OCI-LY7 (cell line): ENCODE results near the gene RNF166. TPM values are rescaled to one million over a fixed set of nuclear protein-coding genes. Genes with fewer than 3 reads are reported as not detected.
"Not testable (repeated sequence)": the region's sequence is repeated elsewhere in the genome, so short reads cannot be mapped to it uniquely, and the experiment has no call there.

Experiments used
- BruUV-seq: library from RNA; stranded (reverse); fragments of 400-500 nt; replicated peaks from 2 replicates; lab custom pipeline; 2021; lab: Mats Ljungman, UMichigan
- CTCF ChIA-PET: fragments of 300-600 bp; sonication (Branson Sonifier 250); formaldehyde crosslinking; loops from one replicate; lab custom pipeline; 2022; ENCODE audit warnings: antibody characterized with exemption; ENCODE audit not compliant: unreplicated experiment; lab: Charles Lee
- POLR2A ChIA-PET: fragments of 300-600 bp; sonication (Branson Sonifier 250); formaldehyde crosslinking; loops from one replicate; lab custom pipeline; 2022; ENCODE audit warnings: antibody characterized with exemption; lab: Charles Lee
- DNase-seq: peaks from one replicate; pipeline ENCODE4 v3.0.0-alpha.2; 2015; ENCODE audit warnings: low spot score
- H2AFZ ChIP-seq: fragments of 200-600 bp; sonication (generic), shearing (Covaris generic); 2 replicates; pipeline ENCODE4 v1.6.1; 2014; ENCODE audit warnings: mild to moderate bottlenecking, antibody characterized with exemption, low read length, moderate library complexity
- H3K27ac ChIP-seq: fragments of 200-600 bp; sonication (generic); 2 replicates; pipeline ENCODE4 v1.5.1; 2014; ENCODE audit warnings: mixed run types, low read depth, mild to moderate bottlenecking, moderate library complexity, low read length, inconsistent platforms; ENCODE audit not compliant: poor library complexity, severe bottlenecking
- H3K36me3 ChIP-seq: fragments of 200-600 bp; sonication (generic); 2 replicates; pipeline ENCODE4 v1.6.1; 2014; ENCODE audit warnings: mild to moderate bottlenecking, antibody characterized with exemption, low read length, moderate library complexity, mixed read lengths; ENCODE audit not compliant: insufficient read depth
- H3K4me1 ChIP-seq: fragments of 200-600 bp; sonication (generic); 2 replicates; pipeline ENCODE4 v1.5.1; 2014; ENCODE audit warnings: mild to moderate bottlenecking, low read length; ENCODE audit not compliant: insufficient read depth, poor library complexity, severe bottlenecking
- H3K4me2 ChIP-seq: fragments of 200-600 bp; sonication (generic); 2 replicates; pipeline ENCODE4 v1.6.1; 2014; ENCODE audit warnings: mild to moderate bottlenecking, low read length
- H3K4me3 ChIP-seq: fragments of 200-600 bp; sonication (generic); 2 replicates; pipeline ENCODE4 v1.5.1; 2014; ENCODE audit warnings: mild to moderate bottlenecking, low read depth, low read length; ENCODE audit not compliant: poor library complexity, severe bottlenecking
- H3K79me2 ChIP-seq: fragments of 200-600 bp; sonication (generic); 2 replicates; pipeline ENCODE4 v1.6.1; 2016; ENCODE audit warnings: low read depth, mild to moderate bottlenecking, low read length, moderate library complexity, mixed read lengths; ENCODE audit not compliant: insufficient read depth
- H3K9me2 ChIP-seq: fragments of 200-600 bp; sonication (generic); 2 replicates; pipeline ENCODE4 v1.6.1; 2016; ENCODE audit warnings: mild to moderate bottlenecking, low read length, mixed read lengths; ENCODE audit not compliant: insufficient read depth
- H3K9me3 ChIP-seq: fragments of 200-600 bp; sonication (generic); 2 replicates; pipeline ENCODE4 v1.6.1; 2014; ENCODE audit warnings: mild to moderate bottlenecking, mixed run types, low read length, mixed read lengths
- H4K20me1 ChIP-seq: fragments of 200-600 bp; sonication (generic); 2 replicates; pipeline ENCODE4 v1.6.1; 2014; ENCODE audit warnings: mild to moderate bottlenecking, antibody characterized with exemption, low read length, moderate library complexity, mixed read lengths; ENCODE audit not compliant: insufficient read depth
- EZH2phosphoT487 ChIP-seq: fragments of 200-600 bp; sonication (generic); IDR thresholded peaks from 2 replicates; pipeline ENCODE4 v1.6.1; 2018; ENCODE audit warnings: low read depth, borderline replicate concordance, mild to moderate bottlenecking, mixed run types, antibody characterized with exemption, low read length, moderate library complexity, mixed read lengths
- intact Hi-C: fragments of 100-400 bp; cut with micrococcal nuclease; formaldehyde crosslinking; loops from one replicate; pipeline ENCODE4 v1.10.0; 2022; ENCODE audit not compliant: unreplicated experiment
- total RNA-seq, 2 experiments: library from RNA; depleted of rRNA in 1 of 2; stranded (reverse); fragments of >200 nt in 1 of 2; shearing (Covaris generic) in 1 of 2; gene quantifications; 2 replicates each; pipeline ENCODE4 v1.2.3, GENCODE V29; 2014 to 2022
- TF ChIP-seq, protein P1 (sequence below): fragments of 200-600 bp; sonication (generic); conservative IDR thresholded peaks from 2 replicates; pipeline ENCODE4 v1.5.1; 2014; ENCODE audit warnings: mild to moderate bottlenecking, antibody characterized with exemption, low read length, moderate library complexity, mixed read lengths

Gene RNF166
- total RNA-seq, 2 experiments from 2014 or later, result 52.4 to 56.2 TPM

DNA sequence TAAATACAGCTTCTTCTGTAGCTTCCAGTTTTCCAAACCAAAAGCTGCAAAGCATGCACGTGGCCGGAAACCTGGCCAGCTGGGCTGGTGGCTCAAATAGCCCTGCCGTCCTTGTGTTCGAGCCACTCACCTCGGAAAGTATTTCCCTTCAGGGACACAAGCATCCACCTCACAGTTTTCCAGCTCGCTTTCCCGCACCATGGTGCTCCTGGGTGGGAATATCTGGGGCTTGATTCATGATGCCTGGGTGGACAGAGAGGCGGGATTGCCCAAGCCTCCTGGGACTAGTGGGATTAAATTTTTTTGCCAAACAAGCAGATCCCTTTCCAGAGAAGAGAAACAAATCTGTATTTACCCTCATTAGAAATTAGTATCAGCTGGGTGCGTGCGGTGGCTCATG, 36.2 kb downstream of the RNF166 start:
- Histone ChIP-seq H3K36me3 (peaks cover 22% of the 10 kb centered on the region), H3K4me1 (peaks cover 11% of the 10 kb centered on the region), H4K20me1 (no peaks in the 10 kb centered on the region), H3K79me2 (no peaks in the 10 kb centered on the region; the same call in 1 of the 2 replicates), H3K4me2 (no peak overlapping the region), H3K9me2 (no peaks in the 10 kb centered on the region), H3K4me3 (no peak overlapping the region), H3K27ac (no peak overlapping the region), H2AFZ (no peak overlapping the region), H3K9me3 (no peaks in the 10 kb centered on the region)
- POLR2A ChIA-PET, result no interaction called here
- intact Hi-C loops, result loop anchor here (10.0 kb wide), 1 partner anchor 215 kb away; the partner anchor contains the start of gene ZFPM1
- no TSS peak for BruUV-seq
- no peak for DNase-seq
- TF ChIP-seq EZH2phosphoT487, result no peak
- TF ChIP-seq, protein P1, sequence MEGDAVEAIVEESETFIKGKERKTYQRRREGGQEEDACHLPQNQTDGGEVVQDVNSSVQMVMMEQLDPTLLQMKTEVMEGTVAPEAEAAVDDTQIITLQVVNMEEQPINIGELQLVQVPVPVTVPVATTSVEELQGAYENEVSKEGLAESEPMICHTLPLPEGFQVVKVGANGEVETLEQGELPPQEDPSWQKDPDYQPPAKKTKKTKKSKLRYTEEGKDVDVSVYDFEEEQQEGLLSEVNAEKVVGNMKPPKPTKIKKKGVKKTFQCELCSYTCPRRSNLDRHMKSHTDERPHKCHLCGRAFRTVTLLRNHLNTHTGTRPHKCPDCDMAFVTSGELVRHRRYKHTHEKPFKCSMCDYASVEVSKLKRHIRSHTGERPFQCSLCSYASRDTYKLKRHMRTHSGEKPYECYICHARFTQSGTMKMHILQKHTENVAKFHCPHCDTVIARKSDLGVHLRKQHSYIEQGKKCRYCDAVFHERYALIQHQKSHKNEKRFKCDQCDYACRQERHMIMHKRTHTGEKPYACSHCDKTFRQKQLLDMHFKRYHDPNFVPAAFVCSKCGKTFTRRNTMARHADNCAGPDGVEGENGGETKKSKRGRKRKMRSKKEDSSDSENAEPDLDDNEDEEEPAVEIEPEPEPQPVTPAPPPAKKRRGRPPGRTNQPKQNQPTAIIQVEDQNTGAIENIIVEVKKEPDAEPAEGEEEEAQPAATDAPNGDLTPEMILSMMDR, result no peak
- CTCF ChIA-PET, result no interaction called here

DNA sequence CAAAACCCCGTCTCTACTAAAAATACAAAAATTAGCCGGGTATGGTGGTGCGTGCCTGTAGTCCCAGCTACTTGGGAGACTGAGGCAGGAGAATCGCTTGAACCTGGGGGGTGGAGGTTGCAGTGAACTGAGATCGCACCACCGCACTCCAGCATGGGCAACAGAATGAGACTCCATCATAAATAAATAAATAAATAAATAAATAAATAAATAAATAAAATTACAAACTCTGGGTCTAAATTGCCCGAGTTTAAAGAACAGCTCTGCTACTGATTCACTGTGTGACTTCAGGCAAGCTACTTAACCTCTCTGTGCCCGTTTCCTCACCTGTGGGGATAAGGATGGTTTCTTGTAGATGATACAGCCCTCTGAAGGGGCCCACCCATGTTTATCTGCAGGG, 36.7 kb downstream of the RNF166 start:
- POLR2A ChIA-PET, H2AFZ ChIP-seq, H3K4me2 ChIP-seq, H3K27ac ChIP-seq, H4K20me1 ChIP-seq, H3K4me3 ChIP-seq, H3K9me2 ChIP-seq, BruUV-seq, H3K79me2 ChIP-seq, DNase-seq, H3K9me3 ChIP-seq, CTCF ChIA-PET: not testable (repeated sequence)
- H3K4me1 ChIP-seq, result peaks cover 15% of the 10 kb centered on the region
- intact Hi-C loops, result loop anchor here (10.0 kb wide), 1 partner anchor 215 kb away; the partner anchor contains the start of gene ZFPM1
- H3K36me3 ChIP-seq, result peaks cover 22% of the 10 kb centered on the region

DNA sequence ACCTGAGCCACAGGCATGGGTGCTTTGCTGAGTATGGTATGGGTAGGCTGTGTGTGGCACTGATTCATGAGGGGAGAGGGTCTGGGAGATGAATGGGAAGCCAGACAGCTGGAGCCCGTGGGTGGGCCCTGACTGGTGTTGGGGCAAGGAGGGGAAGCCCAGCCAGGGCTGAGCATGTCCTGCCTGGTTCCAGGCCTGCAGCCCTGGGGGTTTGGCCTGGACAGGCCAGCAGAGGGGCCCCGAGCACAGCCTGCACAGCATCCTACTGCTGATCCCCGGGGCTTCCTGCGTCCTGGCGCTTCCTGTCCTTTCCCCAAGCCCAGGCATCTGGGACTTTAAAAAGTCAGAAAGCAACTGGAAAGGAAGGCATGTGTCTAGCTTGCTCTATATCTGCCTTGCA, 38.7 kb downstream of the RNF166 start:
- Histone ChIP-seq H2AFZ (no peak overlapping the region), H3K79me2 (peaks cover 10% of the 10 kb centered on the region; the same call in 1 of the 2 replicates), H3K4me3 (no peak overlapping the region), H3K36me3 (peaks cover 18% of the 10 kb centered on the region), H3K9me2 (no peaks in the 10 kb centered on the region), H3K9me3 (no peaks in the 10 kb centered on the region), H3K4me1 (peaks cover 22% of the 10 kb centered on the region), H4K20me1 (no peaks in the 10 kb centered on the region), H3K27ac (no peak overlapping the region), H3K4me2 (no peak overlapping the region)
- ChIA-PET CTCF (no interaction called here), POLR2A (no interaction called here)
- DNase-seq, result no peak
- intact Hi-C loops, result loop anchor here (10.0 kb wide), 1 partner anchor 213 kb away; the partner anchor contains the start of gene ZFPM1
- TF ChIP-seq EZH2phosphoT487, result no peak
- BruUV-seq, result no TSS peak
